ENCODE results near the gene WSCD2. TPM values are rescaled to one million over a fixed set of nuclear protein-coding genes. Genes with fewer than 3 reads are reported as not detected.

WSCD2 gene
- total RNA-seq, 2 experiments from 2014 or later = not detected

DNA sequence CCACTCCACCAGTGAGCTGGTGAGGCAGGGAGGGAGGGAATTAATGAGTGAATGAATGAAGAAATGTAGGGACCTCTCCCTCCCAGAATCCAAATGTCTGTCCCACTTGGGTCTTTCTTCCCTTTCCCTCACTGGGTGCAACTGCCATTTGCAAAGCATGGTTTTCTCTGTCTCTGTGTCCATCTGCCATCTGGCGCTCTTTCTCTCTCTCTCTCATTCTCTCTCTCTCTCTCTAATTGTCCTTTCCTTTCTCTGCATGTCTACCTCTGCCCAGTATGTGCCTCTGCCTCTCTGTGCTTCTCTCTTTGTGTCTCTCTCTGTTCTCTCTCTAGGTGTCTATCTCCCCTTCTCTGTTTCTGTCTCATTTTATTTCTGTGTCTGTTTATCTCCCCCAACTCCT is 107.3 kb downstream of the WSCD2 start:
- TF ChIP-seq CTCF (IDR thresholded peaks at IDR 0.05) = no peak
- CTCF ChIA-PET = no interaction called here
- Histone ChIP-seq H3K36me3 (ENCODE audit: insufficient read depth, low read length) (no peaks in the 10 kb centered on the region), H3K27ac (ENCODE audit: low read depth in 1 of 2, low read length in 2 of 2) (no peak overlapping the region), H3K27me3 (ENCODE audit: control insufficient read depth in 1 of 2, insufficient read depth in 2 of 2, low read length in 2 of 2) (peaks cover 3 to 6% of the 10 kb centered on the region in 2 experiments), H3K4me1 (ENCODE audit: insufficient read depth, low read length) (no peaks in the 10 kb centered on the region), H3K9me3 (ENCODE audit: control insufficient read depth in 1 of 2, insufficient read depth in 1 of 2, low read length in 2 of 2) (no peaks in the 10 kb centered on the region), H3K4me3 (ENCODE audit: low read length) (no peak overlapping the region)
- ATAC-seq (ENCODE audit: poor library complexity) (no peak), DNase-seq (no peak)
- Mint-ChIP-seq H3K4me3 (no peak overlapping the region), H3K27me3 (peaks cover 57% of the 10 kb centered on the region), H3K36me3 (ENCODE audit: low read depth) (no peaks in the 10 kb centered on the region), H3K27ac (no peak overlapping the region), H3K4me1 (ENCODE audit: low read depth) (no peaks in the 10 kb centered on the region), H3K9me3 (no peaks in the 10 kb centered on the region)
- intact Hi-C loops (cut with DNase I, micrococcal nuclease) = no loop called here
- POLR2A ChIA-PET = no interaction called here

DNA sequence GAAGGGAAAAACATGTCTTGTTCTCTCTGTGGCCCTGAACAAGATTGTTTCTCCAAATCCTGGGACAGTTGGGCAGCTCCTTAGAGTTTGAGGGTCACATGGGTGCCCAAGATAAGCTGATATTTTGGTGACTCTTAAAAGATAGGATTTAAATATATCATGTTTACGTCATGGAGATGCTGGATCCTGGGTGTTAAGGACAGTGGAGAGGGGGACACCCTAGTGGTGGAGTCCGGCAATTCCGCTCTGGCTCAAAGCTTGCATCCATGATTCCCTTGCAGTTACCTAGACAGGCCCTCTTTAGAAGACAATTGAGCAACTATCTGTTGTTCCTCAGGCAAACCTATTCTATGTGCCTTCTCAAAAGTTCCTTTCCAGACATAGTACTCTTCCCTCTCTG is 108.2 kb downstream of the WSCD2 start:
- Mint-ChIP-seq H3K4me1 (ENCODE audit: low read depth) (no peaks in the 10 kb centered on the region), H3K36me3 (ENCODE audit: low read depth) (no peaks in the 10 kb centered on the region), H3K27ac (no peak overlapping the region), H3K4me3 (no peak overlapping the region), H3K9me3 (no peaks in the 10 kb centered on the region), H3K27me3 (peaks cover 54% of the 10 kb centered on the region)
- POLR2A ChIA-PET = no interaction called here
- TF ChIP-seq CTCF (IDR thresholded peaks at IDR 0.05) = no peak
- Histone ChIP-seq H3K4me3 (ENCODE audit: low read length) (no peak overlapping the region), H3K4me1 (ENCODE audit: insufficient read depth, low read length) (no peaks in the 10 kb centered on the region), H3K9me3 (ENCODE audit: control insufficient read depth in 1 of 2, insufficient read depth in 1 of 2, low read length in 2 of 2) (no peaks in the 10 kb centered on the region), H3K36me3 (ENCODE audit: insufficient read depth, low read length) (no peaks in the 10 kb centered on the region), H3K27ac (ENCODE audit: low read depth in 1 of 2, low read length in 2 of 2) (no peak overlapping the region), H3K27me3 (ENCODE audit: control insufficient read depth in 1 of 2, insufficient read depth in 2 of 2, low read length in 2 of 2) (peaks cover 3 to 6% of the 10 kb centered on the region in 2 experiments)
- DNase-seq (no peak), ATAC-seq (ENCODE audit: poor library complexity) (no peak)
- CTCF ChIA-PET = no interaction called here
- intact Hi-C loops (cut with DNase I, micrococcal nuclease) = no loop called here

DNA sequence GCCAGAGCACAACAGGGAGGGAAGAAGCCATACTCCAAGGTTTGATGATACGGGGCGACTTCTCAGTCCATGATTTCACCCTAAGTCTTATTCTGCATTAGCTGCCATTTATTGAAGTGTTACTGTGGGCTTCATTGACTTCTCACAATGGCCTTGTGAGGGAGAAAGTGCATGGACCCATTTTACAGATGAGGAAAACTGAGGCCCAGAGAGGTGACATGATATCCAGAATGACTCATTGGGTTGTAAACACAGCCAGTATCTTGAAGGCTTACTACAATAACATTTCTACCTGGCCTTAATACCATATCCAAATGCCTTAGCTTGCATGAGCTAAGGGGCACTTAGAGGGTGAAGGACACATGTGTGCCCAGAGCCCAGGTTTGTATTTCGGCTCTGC is 109.4 kb downstream of the WSCD2 start:
- no peak for ATAC-seq (ENCODE audit: poor library complexity)
- POLR2A ChIA-PET = no interaction called here
- Histone ChIP-seq H3K27me3 (ENCODE audit: control insufficient read depth in 1 of 2, insufficient read depth in 2 of 2, low read length in 2 of 2) (peaks cover 0 to 6% of the 10 kb centered on the region in 2 experiments), H3K27ac (ENCODE audit: low read depth in 1 of 2, low read length in 2 of 2) (no peak overlapping the region), H3K4me3 (ENCODE audit: low read length) (no peak overlapping the region), H3K4me1 (ENCODE audit: insufficient read depth, low read length) (no peaks in the 10 kb centered on the region), H3K36me3 (ENCODE audit: insufficient read depth, low read length) (no peaks in the 10 kb centered on the region), H3K9me3 (ENCODE audit: control insufficient read depth in 1 of 2, insufficient read depth in 1 of 2, low read length in 2 of 2) (no peaks in the 10 kb centered on the region)
- TF ChIP-seq CTCF (IDR thresholded peaks at IDR 0.05) = no peak
- H3K27me3 Mint-ChIP-seq = peaks cover 46% of the 10 kb centered on the region
- no peak overlapping the region for H3K27ac Mint-ChIP-seq
- CTCF ChIA-PET = no interaction called here
- H3K9me3 Mint-ChIP-seq = no peaks in the 10 kb centered on the region
- no peak for DNase-seq
- H3K36me3 Mint-ChIP-seq (ENCODE audit: low read depth) = no peaks in the 10 kb centered on the region
- intact Hi-C loops (cut with DNase I, micrococcal nuclease) = no loop called here
- H3K4me3 Mint-ChIP-seq = no peak overlapping the region
- no peaks in the 10 kb centered on the region for H3K4me1 Mint-ChIP-seq (ENCODE audit: low read depth)

Data from CD4-positive, alpha-beta T cell (primary cell).